CD14-positive monocyte (primary cell): Measurements from ENCODE around the gene APMAP. TPM values are rescaled to one million over a fixed set of nuclear protein-coding genes. Genes with fewer than 3 reads are reported as not detected.

Source experiments
- DNase-seq, 3 donors: peaks; one replicate each; pipeline ENCODE4 v3.0.0-alpha.2; 2011 to 2022
- H2AFZ ChIP-seq: 2 replicates; pipeline ENCODE4 v1.6.0; 2012; ENCODE audit warnings: mild to moderate bottlenecking, low read depth, low read length, inconsistent platforms; ENCODE audit not compliant: insufficient read depth, poor library complexity, severe bottlenecking
- H3K27ac ChIP-seq, 2 donors: 1 replicate in 1 of 2; 2 replicates in 1 of 2; pipeline ENCODE4 v1.5.1; 2012 to 2013; ENCODE audit warnings: low read length in 2 of 2, control low read depth in 1 of 2, inconsistent platforms in 1 of 2, low read depth in 1 of 2, mild to moderate bottlenecking in 1 of 2
- H3K27me3 ChIP-seq, 2 donors: one replicate each; pipeline versions ENCODE4 v1.6.0 to v1.6.1; 2011 to 2013; ENCODE audit warnings: low read length in 2 of 2; ENCODE audit not compliant: control insufficient read depth in 2 of 2, insufficient read depth in 2 of 2
- H3K36me3 ChIP-seq, 2 donors: replicated peaks in 1 of 2; 1 replicate in 1 of 2; 2 replicates in 1 of 2; pipeline versions ENCODE4 v1.5.1 to v1.6.1; 2012 to 2013; ENCODE audit warnings: low read length in 2 of 2, control low read depth in 1 of 2, inconsistent platforms in 1 of 2, mild to moderate bottlenecking in 1 of 2; ENCODE audit not compliant: insufficient read depth in 2 of 2, control insufficient read depth in 1 of 2
- H3K4me1 ChIP-seq, 2 donors: 1 replicate in 1 of 2; 2 replicates in 1 of 2; pipeline versions ENCODE4 v1.5.1 to v1.6.1; 2012 to 2013; ENCODE audit warnings: low read length in 2 of 2, control low read depth in 1 of 2, inconsistent platforms in 1 of 2, mild to moderate bottlenecking in 1 of 2, moderate library complexity in 1 of 2; ENCODE audit not compliant: insufficient read depth in 2 of 2, control insufficient read depth in 1 of 2
- H3K4me2 ChIP-seq: replicated peaks from 2 replicates; pipeline ENCODE3; 2012; ENCODE audit warnings: low read length, moderate library complexity, mild to moderate bottlenecking; ENCODE audit not compliant: poor library complexity, severe bottlenecking; ENCODE audit errors: extremely low read depth
- H3K4me3 ChIP-seq, 3 experiments: fragments of 200-600 bp in 1 of 3; sonication (generic) in 1 of 3; replicated peaks in 1 of 3; 1 replicate in 2 of 3; 2 replicates in 1 of 3; pipeline ENCODE4 v1.5.1; 2011 to 2013; ENCODE audit warnings: low read length in 3 of 3, mild to moderate bottlenecking in 3 of 3, control low read depth in 2 of 3, low read depth in 2 of 3, inconsistent platforms in 1 of 3, moderate library complexity in 1 of 3
- H3K79me2 ChIP-seq: 2 replicates; pipeline ENCODE4 v1.6.0; 2012; ENCODE audit warnings: mild to moderate bottlenecking, control low read depth, inconsistent platforms, low read length, moderate library complexity; ENCODE audit not compliant: insufficient read depth
- H3K9ac ChIP-seq: 2 replicates; pipeline ENCODE4 v1.6.0; 2017; ENCODE audit warnings: low read length, mild to moderate bottlenecking; ENCODE audit not compliant: insufficient read depth, poor library complexity, severe bottlenecking
- H3K9me3 ChIP-seq, 2 donors: replicated peaks in 1 of 2; 1 replicate in 1 of 2; 2 replicates in 1 of 2; pipeline versions ENCODE4 v1.5.1 to v1.6.1; 2012 to 2013; ENCODE audit warnings: low read length in 2 of 2, control low read depth in 1 of 2; ENCODE audit not compliant: control insufficient read depth in 1 of 2, insufficient read depth in 1 of 2
- H4K20me1 ChIP-seq: 2 replicates; pipeline ENCODE4 v1.6.0; 2012; ENCODE audit warnings: mild to moderate bottlenecking, low read length, control low read depth, moderate library complexity; ENCODE audit not compliant: insufficient read depth
- H3K27ac Mint-ChIP-seq, 7 donors: one replicate each; pipeline ENCODE4 v1.8.0; 2020; ENCODE audit warnings: mild to moderate bottlenecking in 7 of 7, mixed read lengths in 7 of 7, moderate library complexity in 6 of 7, inconsistent platforms in 2 of 7
- H3K27me3 Mint-ChIP-seq, 3 donors: one replicate each; pipeline ENCODE4 v1.8.0; 2021 to 2022; ENCODE audit warnings: low read depth in 3 of 3, mild to moderate bottlenecking in 3 of 3, mixed read lengths in 3 of 3, moderate library complexity in 3 of 3, inconsistent platforms in 1 of 3
- H3K36me3 Mint-ChIP-seq, 2 donors: one replicate each; pipeline ENCODE4 v1.8.0; 2020; ENCODE audit warnings: mixed read lengths in 2 of 2, inconsistent platforms in 1 of 2, mild to moderate bottlenecking in 1 of 2
- H3K4me1 Mint-ChIP-seq: one replicate; pipeline ENCODE4 v1.8.0; 2020; ENCODE audit warnings: mild to moderate bottlenecking, mixed read lengths
- H3K4me3 Mint-ChIP-seq, 2 donors: one replicate each; pipeline ENCODE4 v1.8.0; 2020; ENCODE audit warnings: mild to moderate bottlenecking in 2 of 2, mixed read lengths in 2 of 2, moderate library complexity in 1 of 2
- H3K9me3 Mint-ChIP-seq, 7 donors: one replicate each; pipeline ENCODE4 v1.8.0; 2020 to 2022; ENCODE audit warnings: mixed read lengths in 7 of 7, mild to moderate bottlenecking in 6 of 7, moderate library complexity in 6 of 7, inconsistent platforms in 2 of 7
- CTCF ChIP-seq: fragments of 200-600 bp; IDR thresholded peaks from one replicate; pipeline ENCODE4 v1.8.0; 2022; ENCODE audit warnings: antibody characterized with exemption, mild to moderate bottlenecking
- WGBS: methylation state at CpG from one replicate; pipeline ENCODE4 v1.1.5; 2013; ENCODE audit warnings: missing lambda C conversion rate; ENCODE audit not compliant: insufficient coverage; 5-methylcytosine and 5-hydroxymethylcytosine counted together
- intact Hi-C, 2 donors: fragments of 100-400 bp; cut with micrococcal nuclease; formaldehyde crosslinking; loops; one replicate each; pipeline versions ENCODE4 v1.15.0 to v1.15.1; 2023
- polyA plus RNA-seq, 3 donors: library from polyadenylated mRNA; depleted of rRNA in 1 of 3; unstranded in 2 of 3; stranded (reverse) in 1 of 3; fragments of 300-500 nt in 2 of 3; fragments of >200 nt in 1 of 3; fragmentation: Illumina TruSeq in 2 of 3; gene quantifications; 1 replicate in 2 of 3; 2 replicates in 1 of 3; pipeline ENCODE4 v1.2.3, GENCODE V29; 2012 to 2021

The APMAP gene
- polyA plus RNA-seq, 3 donors: 26.9 to 74.0 (median 73.2) TPM

- TF ChIP-seq CTCF: no peak
- H3K27ac ChIP-seq: no peak overlapping the region
- 100% methylated on average over 3 of the region's 4 CpGs for WGBS
- no peak overlapping the region for H2AFZ ChIP-seq
- no peaks in the 10 kb centered on the region for H3K27me3 ChIP-seq
- H4K20me1 ChIP-seq: no peaks in the 10 kb centered on the region
- H3K4me1 ChIP-seq: no peaks in the 10 kb centered on the region
- H3K4me1 Mint-ChIP-seq: peaks cover 5% of the 10 kb centered on the region
- no peak for DNase-seq
- H3K9ac ChIP-seq: no peak overlapping the region
- no peak overlapping the region for H3K4me2 ChIP-seq
- H3K36me3 ChIP-seq: no peaks in the 10 kb centered on the region
- no peaks in the 10 kb centered on the region for H3K79me2 ChIP-seq
- peaks cover 37 to 48% (median 42%) of the 10 kb centered on the region in 7 donors for H3K9me3 Mint-ChIP-seq
- H3K27ac Mint-ChIP-seq: no peak overlapping the region
- H3K27me3 Mint-ChIP-seq: no peaks in the 10 kb centered on the region
- H3K36me3 Mint-ChIP-seq: peaks cover 3 to 7% of the 10 kb centered on the region in 2 donors
- intact Hi-C loops: no loop called here
- H3K9me3 ChIP-seq: peaks cover 5 to 8% of the 10 kb centered on the region in 2 donors
- no peak overlapping the region for H3K4me3 ChIP-seq
- H3K4me3 Mint-ChIP-seq: no peak overlapping the region
These were observed 49.4 kb downstream of the APMAP start for GRCh38 chr20:24943196-24943595.

- Mint-ChIP-seq H3K9me3 (peaks cover 37 to 48% (median 42%) of the 10 kb centered on the region in 7 donors), H3K36me3 (peaks cover 3 to 7% of the 10 kb centered on the region in 2 donors), H3K4me1 (peaks cover under 1% of the 10 kb centered on the region), H3K4me3 (no peak overlapping the region), H3K27ac (no peak overlapping the region), H3K27me3 (no peaks in the 10 kb centered on the region)
- Histone ChIP-seq H3K9me3 (peaks cover 5 to 8% of the 10 kb centered on the region in 2 donors), H3K4me3 (no peak overlapping the region), H3K27ac (no peak overlapping the region), H4K20me1 (no peaks in the 10 kb centered on the region), H3K36me3 (no peaks in the 10 kb centered on the region), H3K4me2 (no peak overlapping the region), H3K79me2 (no peaks in the 10 kb centered on the region), H2AFZ (no peak overlapping the region), H3K9ac (no peak overlapping the region), H3K4me1 (no peaks in the 10 kb centered on the region), H3K27me3 (no peaks in the 10 kb centered on the region)
- intact Hi-C loops: no loop called here
- WGBS: 87% methylated on average over 5 of the region's 6 CpGs
- TF ChIP-seq CTCF: no peak
- no peak for DNase-seq
These were observed 49.9 kb downstream of the APMAP start for GRCh38 chr20:24942679-24943078.
